HepG2 (cell line): ENCODE data around the gene GGNBP2. TPM values are rescaled to one million over a fixed set of nuclear protein-coding genes. Genes with fewer than 3 reads are reported as not detected.

Experiments
- CREM ChIP-seq, 2 experiments: sonication (generic) in 1 of 2; formaldehyde crosslinking in 1 of 2; IDR thresholded peaks; 2 replicates each; pipeline versions ENCODE4 v1.4.0 to v1.6.1; 2016 to 2020; ENCODE audit warnings: antibody characterized with exemption in 1 of 2, mild to moderate bottlenecking in 1 of 2, missing genetic modification reagents in 1 of 2
- FOXO1 ChIP-seq: sonication (generic); formaldehyde crosslinking; IDR thresholded peaks from 2 replicates; pipeline ENCODE4 v1.4.0; 2020; ENCODE audit warnings: missing genetic modification reagents
- HCFC1 ChIP-seq: fragments of 150-350 bp; IDR thresholded peaks from 2 replicates; pipeline ENCODE4 v1.6.1; 2014; ENCODE audit warnings: low read depth, low read length
- JDP2 ChIP-seq: sonication (generic); formaldehyde crosslinking; IDR thresholded peaks from 2 replicates; pipeline ENCODE4 v1.8.1; 2022; ENCODE audit warnings: missing genetic modification reagents, borderline replicate concordance
- ZNF7 ChIP-seq: IDR thresholded peaks from 2 replicates; pipeline ENCODE4 v1.6.1; 2016; ENCODE audit warnings: missing biosample characterization, missing genetic modification reagents
- ZNF709 ChIP-seq: sonication (generic); formaldehyde crosslinking; IDR thresholded peaks from 2 replicates; pipeline ENCODE4 v1.5.0; 2020; ENCODE audit warnings: mild to moderate bottlenecking, missing genetic modification reagents
- ZNF746 ChIP-seq: sonication (generic); formaldehyde crosslinking; IDR thresholded peaks from 2 replicates; pipeline ENCODE4 v1.8.0; 2022; ENCODE audit warnings: mild to moderate bottlenecking, missing genetic modification reagents
- polyA plus RNA-seq, 8 experiments: library from polyadenylated mRNA; depleted of rRNA in 3 of 8; stranded (reverse) in 7 of 8; unstranded in 1 of 8; fragments of >200 nt; fragmentation: Illumina TruSeq in 4 of 8; extraction: Trizol in 4 of 8; gene quantifications; 2 replicates each; pipeline versions ENCODE4 v1.2.1 to v1.2.3, GENCODE V29; 2011 to 2016; ENCODE audit warnings: low read depth in 4 of 8, missing spikeins in 1 of 8, mixed read lengths in 1 of 8; ENCODE audit not compliant: insufficient read depth in 1 of 8
- total RNA-seq, 5 experiments: library from RNA; depleted of rRNA; stranded (reverse); fragments of >200 nt; fragmentation: Illumina TruSeq; extraction: Trizol; gene quantifications; 2 replicates each; pipeline ENCODE4 v1.2.3, GENCODE V29; 2016; ENCODE audit warnings: low read depth in 1 of 5
- TF ChIP-seq, protein P1 (sequence below): IDR thresholded peaks from 2 replicates; pipeline ENCODE4 v1.6.1; 2012; ENCODE audit warnings: inconsistent platforms
- TF ChIP-seq, protein P2 (sequence below): sonication (generic); formaldehyde crosslinking; IDR thresholded peaks from 2 replicates; pipeline ENCODE4 v1.8.0; 2022; ENCODE audit warnings: mild to moderate bottlenecking, missing genetic modification reagents; ENCODE audit not compliant: insufficient replicate concordance
- TF ChIP-seq, protein P3 (sequence below): sonication (generic); formaldehyde crosslinking; IDR thresholded peaks from 2 replicates; pipeline ENCODE4 v1.5.1; 2020; ENCODE audit warnings: missing genetic modification reagents, mild to moderate bottlenecking, borderline replicate concordance
- TF ChIP-seq, protein P4 (sequence below): sonication (generic); formaldehyde crosslinking; IDR thresholded peaks from 2 replicates; pipeline ENCODE4 v1.4.0; 2020; ENCODE audit warnings: missing genetic modification reagents
- TF ChIP-seq, protein P5 (sequence below): sonication (generic); formaldehyde crosslinking; IDR thresholded peaks from 2 replicates; pipeline ENCODE4 v1.5.0; 2020; ENCODE audit warnings: mild to moderate bottlenecking, missing genetic modification reagents
- TF ChIP-seq, protein P6 (sequence below): sonication (generic); formaldehyde crosslinking; conservative IDR thresholded peaks from 2 replicates; pipeline ENCODE4 v1.4.0; 2020; ENCODE audit warnings: missing genetic modification reagents

Gene GGNBP2
- total and polyA plus RNA-seq, 2 of the 13 experiments (the other 11 are each of a cell fraction or from before 2014, with no cell fraction given), result 53.3 to 84.2 TPM

DNA sequence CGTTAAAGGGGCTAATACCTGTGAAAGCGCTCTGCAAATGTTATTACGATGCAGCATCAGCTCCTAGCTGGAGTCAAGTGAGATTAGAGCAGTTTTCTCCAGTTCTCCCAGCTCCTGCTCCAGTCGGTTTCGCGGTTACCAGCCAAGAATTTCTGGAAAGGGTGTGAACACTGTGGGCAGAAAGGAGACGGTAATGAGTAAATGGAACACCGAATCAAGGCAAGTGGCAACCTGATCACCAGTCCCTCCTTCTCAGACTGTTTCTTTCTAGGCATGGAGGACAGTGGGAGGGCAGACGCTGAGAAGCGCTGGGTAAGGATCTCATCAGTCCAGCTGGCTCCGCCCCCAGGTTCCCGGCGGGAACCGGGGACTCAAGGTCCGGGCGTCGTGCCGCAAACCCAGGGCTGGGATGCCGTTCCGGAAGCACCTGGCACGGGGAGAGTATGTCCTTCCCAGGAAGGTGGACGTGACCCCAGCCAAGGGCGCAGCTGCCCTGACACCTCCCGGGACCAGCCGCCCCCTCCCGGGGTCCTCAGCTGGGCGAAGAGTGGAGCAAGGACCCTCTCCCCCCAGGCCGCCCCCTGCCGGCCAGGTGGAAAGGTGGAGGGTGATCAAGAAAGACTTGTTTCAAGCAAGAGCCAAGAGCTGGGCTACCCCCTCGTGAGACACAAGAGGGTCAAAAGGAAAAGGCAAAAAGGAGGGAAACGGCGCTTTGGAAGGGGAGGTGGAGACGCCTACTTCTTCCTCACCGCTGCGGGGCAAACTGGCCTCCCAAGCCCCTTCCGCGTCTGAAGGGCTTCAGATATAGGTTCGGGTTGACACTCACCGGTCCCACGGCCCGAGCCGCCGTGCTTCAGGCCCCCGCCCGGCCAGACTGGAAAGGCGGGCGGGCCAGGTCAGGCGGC, 10.5 kb upstream of the GGNBP2 start (continued):
- TF ChIP-seq, protein P1, sequence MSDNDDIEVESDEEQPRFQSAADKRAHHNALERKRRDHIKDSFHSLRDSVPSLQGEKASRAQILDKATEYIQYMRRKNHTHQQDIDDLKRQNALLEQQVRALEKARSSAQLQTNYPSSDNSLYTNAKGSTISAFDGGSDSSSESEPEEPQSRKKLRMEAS, result peak; percentile 63
- TF ChIP-seq JDP2, result no peak
- TF ChIP-seq FOXO1, result peak; percentile 53; the same call in 1 of the 2 replicates
- TF ChIP-seq, protein P2, sequence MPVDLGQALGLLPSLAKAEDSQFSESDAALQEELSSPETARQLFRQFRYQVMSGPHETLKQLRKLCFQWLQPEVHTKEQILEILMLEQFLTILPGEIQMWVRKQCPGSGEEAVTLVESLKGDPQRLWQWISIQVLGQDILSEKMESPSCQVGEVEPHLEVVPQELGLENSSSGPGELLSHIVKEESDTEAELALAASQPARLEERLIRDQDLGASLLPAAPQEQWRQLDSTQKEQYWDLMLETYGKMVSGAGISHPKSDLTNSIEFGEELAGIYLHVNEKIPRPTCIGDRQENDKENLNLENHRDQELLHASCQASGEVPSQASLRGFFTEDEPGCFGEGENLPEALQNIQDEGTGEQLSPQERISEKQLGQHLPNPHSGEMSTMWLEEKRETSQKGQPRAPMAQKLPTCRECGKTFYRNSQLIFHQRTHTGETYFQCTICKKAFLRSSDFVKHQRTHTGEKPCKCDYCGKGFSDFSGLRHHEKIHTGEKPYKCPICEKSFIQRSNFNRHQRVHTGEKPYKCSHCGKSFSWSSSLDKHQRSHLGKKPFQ (CRISPR knock-in tag), result no peak
- no peak for TF ChIP-seq ZNF709 (CRISPR knock-in tag)
- no peak for TF ChIP-seq ZNF746 (CRISPR knock-in tag)
- TF ChIP-seq HCFC1, result no peak
- TF ChIP-seq, protein P3, sequence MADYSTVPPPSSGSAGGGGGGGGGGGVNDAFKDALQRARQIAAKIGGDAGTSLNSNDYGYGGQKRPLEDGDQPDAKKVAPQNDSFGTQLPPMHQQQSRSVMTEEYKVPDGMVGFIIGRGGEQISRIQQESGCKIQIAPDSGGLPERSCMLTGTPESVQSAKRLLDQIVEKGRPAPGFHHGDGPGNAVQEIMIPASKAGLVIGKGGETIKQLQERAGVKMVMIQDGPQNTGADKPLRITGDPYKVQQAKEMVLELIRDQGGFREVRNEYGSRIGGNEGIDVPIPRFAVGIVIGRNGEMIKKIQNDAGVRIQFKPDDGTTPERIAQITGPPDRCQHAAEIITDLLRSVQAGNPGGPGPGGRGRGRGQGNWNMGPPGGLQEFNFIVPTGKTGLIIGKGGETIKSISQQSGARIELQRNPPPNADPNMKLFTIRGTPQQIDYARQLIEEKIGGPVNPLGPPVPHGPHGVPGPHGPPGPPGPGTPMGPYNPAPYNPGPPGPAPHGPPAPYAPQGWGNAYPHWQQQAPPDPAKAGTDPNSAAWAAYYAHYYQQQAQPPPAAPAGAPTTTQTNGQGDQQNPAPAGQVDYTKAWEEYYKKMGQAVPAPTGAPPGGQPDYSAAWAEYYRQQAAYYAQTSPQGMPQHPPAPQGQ, result no peak
- TF ChIP-seq, protein P4, sequence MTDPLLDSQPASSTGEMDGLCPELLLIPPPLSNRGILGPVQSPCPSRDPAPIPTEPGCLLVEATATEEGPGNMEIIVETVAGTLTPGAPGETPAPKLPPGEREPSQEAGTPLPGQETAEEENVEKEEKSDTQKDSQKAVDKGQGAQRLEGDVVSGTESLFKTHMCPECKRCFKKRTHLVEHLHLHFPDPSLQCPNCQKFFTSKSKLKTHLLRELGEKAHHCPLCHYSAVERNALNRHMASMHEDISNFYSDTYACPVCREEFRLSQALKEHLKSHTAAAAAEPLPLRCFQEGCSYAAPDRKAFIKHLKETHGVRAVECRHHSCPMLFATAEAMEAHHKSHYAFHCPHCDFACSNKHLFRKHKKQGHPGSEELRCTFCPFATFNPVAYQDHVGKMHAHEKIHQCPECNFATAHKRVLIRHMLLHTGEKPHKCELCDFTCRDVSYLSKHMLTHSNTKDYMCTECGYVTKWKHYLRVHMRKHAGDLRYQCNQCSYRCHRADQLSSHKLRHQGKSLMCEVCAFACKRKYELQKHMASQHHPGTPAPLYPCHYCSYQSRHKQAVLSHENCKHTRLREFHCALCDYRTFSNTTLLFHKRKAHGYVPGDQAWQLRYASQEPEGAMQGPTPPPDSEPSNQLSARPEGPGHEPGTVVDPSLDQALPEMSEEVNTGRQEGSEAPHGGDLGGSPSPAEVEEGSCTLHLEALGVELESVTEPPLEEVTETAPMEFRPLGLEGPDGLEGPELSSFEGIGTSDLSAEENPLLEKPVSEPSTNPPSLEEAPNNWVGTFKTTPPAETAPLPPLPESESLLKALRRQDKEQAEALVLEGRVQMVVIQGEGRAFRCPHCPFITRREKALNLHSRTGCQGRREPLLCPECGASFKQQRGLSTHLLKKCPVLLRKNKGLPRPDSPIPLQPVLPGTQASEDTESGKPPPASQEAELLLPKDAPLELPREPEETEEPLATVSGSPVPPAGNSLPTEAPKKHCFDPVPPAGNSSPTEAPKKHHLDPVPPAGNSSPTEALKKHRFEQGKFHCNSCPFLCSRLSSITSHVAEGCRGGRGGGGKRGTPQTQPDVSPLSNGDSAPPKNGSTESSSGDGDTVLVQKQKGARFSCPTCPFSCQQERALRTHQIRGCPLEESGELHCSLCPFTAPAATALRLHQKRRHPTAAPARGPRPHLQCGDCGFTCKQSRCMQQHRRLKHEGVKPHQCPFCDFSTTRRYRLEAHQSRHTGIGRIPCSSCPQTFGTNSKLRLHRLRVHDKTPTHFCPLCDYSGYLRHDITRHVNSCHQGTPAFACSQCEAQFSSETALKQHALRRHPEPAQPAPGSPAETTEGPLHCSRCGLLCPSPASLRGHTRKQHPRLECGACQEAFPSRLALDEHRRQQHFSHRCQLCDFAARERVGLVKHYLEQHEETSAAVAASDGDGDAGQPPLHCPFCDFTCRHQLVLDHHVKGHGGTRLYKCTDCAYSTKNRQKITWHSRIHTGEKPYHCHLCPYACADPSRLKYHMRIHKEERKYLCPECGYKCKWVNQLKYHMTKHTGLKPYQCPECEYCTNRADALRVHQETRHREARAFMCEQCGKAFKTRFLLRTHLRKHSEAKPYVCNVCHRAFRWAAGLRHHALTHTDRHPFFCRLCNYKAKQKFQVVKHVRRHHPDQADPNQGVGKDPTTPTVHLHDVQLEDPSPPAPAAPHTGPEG (CRISPR knock-in tag), result no peak
- TF ChIP-seq, protein P5, sequence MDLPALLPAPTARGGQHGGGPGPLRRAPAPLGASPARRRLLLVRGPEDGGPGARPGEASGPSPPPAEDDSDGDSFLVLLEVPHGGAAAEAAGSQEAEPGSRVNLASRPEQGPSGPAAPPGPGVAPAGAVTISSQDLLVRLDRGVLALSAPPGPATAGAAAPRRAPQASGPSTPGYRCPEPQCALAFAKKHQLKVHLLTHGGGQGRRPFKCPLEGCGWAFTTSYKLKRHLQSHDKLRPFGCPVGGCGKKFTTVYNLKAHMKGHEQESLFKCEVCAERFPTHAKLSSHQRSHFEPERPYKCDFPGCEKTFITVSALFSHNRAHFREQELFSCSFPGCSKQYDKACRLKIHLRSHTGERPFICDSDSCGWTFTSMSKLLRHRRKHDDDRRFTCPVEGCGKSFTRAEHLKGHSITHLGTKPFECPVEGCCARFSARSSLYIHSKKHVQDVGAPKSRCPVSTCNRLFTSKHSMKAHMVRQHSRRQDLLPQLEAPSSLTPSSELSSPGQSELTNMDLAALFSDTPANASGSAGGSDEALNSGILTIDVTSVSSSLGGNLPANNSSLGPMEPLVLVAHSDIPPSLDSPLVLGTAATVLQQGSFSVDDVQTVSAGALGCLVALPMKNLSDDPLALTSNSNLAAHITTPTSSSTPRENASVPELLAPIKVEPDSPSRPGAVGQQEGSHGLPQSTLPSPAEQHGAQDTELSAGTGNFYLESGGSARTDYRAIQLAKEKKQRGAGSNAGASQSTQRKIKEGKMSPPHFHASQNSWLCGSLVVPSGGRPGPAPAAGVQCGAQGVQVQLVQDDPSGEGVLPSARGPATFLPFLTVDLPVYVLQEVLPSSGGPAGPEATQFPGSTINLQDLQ, result no peak
- no peak for TF ChIP-seq ZNF7 (CRISPR knock-in tag)
- TF ChIP-seq CREM (IDR thresholded peaks at IDR 0.05), result no peak
- TF ChIP-seq CREM (CRISPR knock-in tag; IDR thresholded peaks at IDR 0.05), result no peak
- TF ChIP-seq, protein P6, sequence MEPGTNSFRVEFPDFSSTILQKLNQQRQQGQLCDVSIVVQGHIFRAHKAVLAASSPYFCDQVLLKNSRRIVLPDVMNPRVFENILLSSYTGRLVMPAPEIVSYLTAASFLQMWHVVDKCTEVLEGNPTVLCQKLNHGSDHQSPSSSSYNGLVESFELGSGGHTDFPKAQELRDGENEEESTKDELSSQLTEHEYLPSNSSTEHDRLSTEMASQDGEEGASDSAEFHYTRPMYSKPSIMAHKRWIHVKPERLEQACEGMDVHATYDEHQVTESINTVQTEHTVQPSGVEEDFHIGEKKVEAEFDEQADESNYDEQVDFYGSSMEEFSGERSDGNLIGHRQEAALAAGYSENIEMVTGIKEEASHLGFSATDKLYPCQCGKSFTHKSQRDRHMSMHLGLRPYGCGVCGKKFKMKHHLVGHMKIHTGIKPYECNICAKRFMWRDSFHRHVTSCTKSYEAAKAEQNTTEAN, result no peak; the same call in 1 of the 2 replicates
